GM18868 (cell line): ENCODE measurements around the gene UACA.
A peak's percentile ranks its signal among the peaks of the same experiment; 100 is the strongest.
"Not testable (repeated sequence)": the region's sequence is repeated elsewhere in the genome, so short reads cannot be mapped to it uniquely, and the experiment has no call there.

ENCODE experiments used
- ATAC-seq: cut with Tn5 transposase; IDR thresholded peaks from one replicate; pipeline ENCODE4 v1.9.1; 2021; ENCODE audit warnings: mild to moderate bottlenecking, moderate library complexity; ENCODE audit not compliant: unreplicated experiment

The UACA gene

GRCh38 chr15:70763120-70763949, at the start of gene UACA:
TSS of gene UACA (minus strand) at chr15:70763558. CDS start at chr15:70763407, 151 bp downstream.
- ATAC-seq = peak; percentile 95

- no peak for ATAC-seq
Measured at GRCh38 chr15:70812827-70813364, 49.5 kb upstream of the UACA start.

- ATAC-seq = no peak
Measured at GRCh38 chr15:70810916-70811578, 47.7 kb upstream of the UACA start.

- no peak for ATAC-seq
Measured at GRCh38 chr15:70806992-70807712, 43.8 kb upstream of the UACA start.

GRCh38 chr15:70804388-70804787, 41.0 kb upstream of the UACA start:
- not testable (repeated sequence) for ATAC-seq

- ATAC-seq = no peak
Measured at GRCh38 chr15:70802629-70803028, 39.3 kb upstream of the UACA start.

- no peak for ATAC-seq
Measured at GRCh38 chr15:70801109-70801508, 37.8 kb upstream of the UACA start.

GRCh38 chr15:70799667-70800450, 36.5 kb upstream of the UACA start:
- ATAC-seq = no peak

GRCh38 chr15:70797464-70797863, 34.1 kb upstream of the UACA start:
- ATAC-seq = no peak

GRCh38 chr15:70796516-70797310, 33.4 kb upstream of the UACA start:
- no peak for ATAC-seq

GRCh38 chr15:70795311-70795665, 31.9 kb upstream of the UACA start:
- ATAC-seq = no peak

GRCh38 chr15:70794596-70795310, 31.4 kb upstream of the UACA start:
- ATAC-seq = no peak

GRCh38 chr15:70793694-70794093, 30.3 kb upstream of the UACA start:
- no peak for ATAC-seq

GRCh38 chr15:70792171-70792573, 28.8 kb upstream of the UACA start:
- ATAC-seq = no peak

GRCh38 chr15:70791259-70791658, 27.9 kb upstream of the UACA start:
- ATAC-seq = no peak

GRCh38 chr15:70789213-70789612, 25.9 kb upstream of the UACA start:
- ATAC-seq = no peak

GRCh38 chr15:70788114-70789049, 25.0 kb upstream of the UACA start:
- ATAC-seq = no peak

GRCh38 chr15:70786996-70787395, 23.6 kb upstream of the UACA start:
- no peak for ATAC-seq
